Measurements from ENCODE around the gene TUB.
A peak's percentile ranks its signal among the peaks of the same experiment; 100 is the strongest.

TUB gene

GRCh38 chr11:8068605-8069221 is 12.3 kb upstream of the TUB start:
- FAIRE-seq: no peak

- no peak for FAIRE-seq
Measured at GRCh38 chr11:8069771-8070170, 11.2 kb upstream of the TUB start.

GRCh38 chr11:8070417-8071115 is 10.4 kb upstream of the TUB start:
- FAIRE-seq: peak; percentile 96

- FAIRE-seq: no peak
Measured at GRCh38 chr11:8071616-8072581, 9.1 kb upstream of the TUB start.

GRCh38 chr11:8075119-8075726 is 5.8 kb upstream of the TUB start:
- no peak for FAIRE-seq

- no peak for FAIRE-seq
Measured at GRCh38 chr11:8079111-8079675, 1.8 kb upstream of the TUB start.

- FAIRE-seq: no peak
Measured at GRCh38 chr11:8080069-8080670, 841 bp upstream of the TUB start.

GRCh38 chr11:8081591-8082250 is 710 bp downstream of the TUB start:
- FAIRE-seq: no peak

- FAIRE-seq: no peak
Measured at GRCh38 chr11:8082391-8083087, 1.5 kb downstream of the TUB start.

- FAIRE-seq: no peak
Measured at GRCh38 chr11:8083088-8083395, 2.0 kb downstream of the TUB start.

- FAIRE-seq: no peak
Measured at GRCh38 chr11:8083871-8084281, 2.9 kb downstream of the TUB start.

- FAIRE-seq: no peak
Measured at GRCh38 chr11:8084352-8084751, 3.3 kb downstream of the TUB start.

GRCh38 chr11:8085011-8085645 is 4.1 kb downstream of the TUB start:
- no peak for FAIRE-seq

GRCh38 chr11:8086001-8086479 is 5.0 kb downstream of the TUB start:
- FAIRE-seq: no peak

- FAIRE-seq: no peak
Measured at GRCh38 chr11:8086571-8086970, 5.6 kb downstream of the TUB start.

GRCh38 chr11:8087185-8087584 is 6.2 kb downstream of the TUB start:
- no peak for FAIRE-seq

- FAIRE-seq: no peak
Measured at GRCh38 chr11:8087756-8088155, 6.7 kb downstream of the TUB start.

- no peak for FAIRE-seq
Measured at GRCh38 chr11:8089791-8090510, 8.9 kb downstream of the TUB start.

GRCh38 chr11:8090756-8091155 is 9.7 kb downstream of the TUB start:
- FAIRE-seq: no peak

- FAIRE-seq: no peak
Measured at GRCh38 chr11:8091721-8092120, 10.7 kb downstream of the TUB start.

Measured in G401.6 (cell line).